COLO829 (cell line): ENCODE results near the gene F7.

Experiments
- DNase-seq: peaks from one replicate; pipeline ENCODE4 v3.0.0; 2012; ENCODE audit warnings: low spot score

F7 gene

DNA sequence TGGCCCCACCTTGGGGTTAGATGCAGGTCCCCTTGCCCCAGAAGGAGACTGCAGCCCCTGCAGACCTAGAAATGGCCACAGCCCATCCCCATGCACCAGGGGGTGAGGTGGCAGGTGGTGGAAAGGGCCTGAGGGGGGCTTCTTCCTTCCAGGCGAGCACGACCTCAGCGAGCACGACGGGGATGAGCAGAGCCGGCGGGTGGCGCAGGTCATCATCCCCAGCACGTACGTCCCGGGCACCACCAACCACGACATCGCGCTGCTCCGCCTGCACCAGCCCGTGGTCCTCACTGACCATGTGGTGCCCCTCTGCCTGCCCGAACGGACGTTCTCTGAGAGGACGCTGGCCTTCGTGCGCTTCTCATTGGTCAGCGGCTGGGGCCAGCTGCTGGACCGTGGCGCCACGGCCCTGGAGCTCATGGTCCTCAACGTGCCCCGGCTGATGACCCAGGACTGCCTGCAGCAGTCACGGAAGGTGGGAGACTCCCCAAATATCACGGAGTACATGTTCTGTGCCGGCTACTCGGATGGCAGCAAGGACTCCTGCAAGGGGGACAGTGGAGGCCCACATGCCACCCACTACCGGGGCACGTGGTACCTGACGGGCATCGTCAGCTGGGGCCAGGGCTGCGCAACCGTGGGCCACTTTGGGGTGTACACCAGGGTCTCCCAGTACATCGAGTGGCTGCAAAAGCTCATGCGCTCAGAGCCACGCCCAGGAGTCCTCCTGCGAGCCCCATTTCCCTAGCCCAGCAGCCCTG, 12.8 kb downstream of the F7 start:
- no peak for DNase-seq

- no peak for DNase-seq
Measured at GRCh38 chr13:113119166-113119821, 13.7 kb downstream of the F7 start.

GRCh38 chr13:113119822-113120189, 14.2 kb downstream of the F7 start:
- DNase-seq, result no peak

- no peak for DNase-seq
Measured at GRCh38 chr13:113120300-113121182, 14.9 kb downstream of the F7 start.

- no peak for DNase-seq
Measured at GRCh38 chr13:113121183-113121927, 15.8 kb downstream of the F7 start.

DNA sequence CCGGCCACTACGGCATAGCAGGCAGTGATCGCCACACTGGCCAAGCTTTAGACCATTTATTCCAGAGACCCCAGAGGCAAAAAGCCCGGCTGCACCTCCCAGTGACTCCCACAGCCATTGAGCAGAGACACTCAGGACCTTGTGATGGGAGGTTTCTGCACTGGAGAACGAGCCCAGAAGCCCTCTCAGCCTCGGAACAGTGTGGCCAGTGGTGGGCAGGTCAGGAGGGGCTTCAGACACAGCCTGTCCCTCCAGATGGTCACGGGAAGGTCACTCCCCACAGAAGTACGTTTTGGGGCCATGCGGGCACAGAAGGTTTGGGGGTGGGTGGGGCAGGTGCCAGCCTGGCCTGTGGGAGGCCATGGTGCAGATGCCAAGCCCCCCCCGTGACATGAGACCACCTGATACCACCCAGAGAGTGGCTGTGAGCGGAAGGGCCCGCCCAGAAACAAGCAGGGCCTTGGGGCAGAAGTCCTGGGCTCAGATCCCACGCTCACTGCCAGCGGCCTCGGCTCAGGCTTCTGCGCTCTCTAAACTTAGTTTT, 16.4 kb downstream of the F7 start:
- no peak for DNase-seq

- DNase-seq, result no peak
Measured at GRCh38 chr13:113122550-113123225, 17.1 kb downstream of the F7 start, which contains the start of gene F10. TSS of gene F10 (plus strand) at chr13:113122799. CDS start at chr13:113122856, 57 bp downstream.

GRCh38 chr13:113123226-113124201, 17.9 kb downstream of the F7 start:
- no peak for DNase-seq

GRCh38 chr13:113124211-113124970, 18.8 kb downstream of the F7 start:
- no peak for DNase-seq

DNA sequence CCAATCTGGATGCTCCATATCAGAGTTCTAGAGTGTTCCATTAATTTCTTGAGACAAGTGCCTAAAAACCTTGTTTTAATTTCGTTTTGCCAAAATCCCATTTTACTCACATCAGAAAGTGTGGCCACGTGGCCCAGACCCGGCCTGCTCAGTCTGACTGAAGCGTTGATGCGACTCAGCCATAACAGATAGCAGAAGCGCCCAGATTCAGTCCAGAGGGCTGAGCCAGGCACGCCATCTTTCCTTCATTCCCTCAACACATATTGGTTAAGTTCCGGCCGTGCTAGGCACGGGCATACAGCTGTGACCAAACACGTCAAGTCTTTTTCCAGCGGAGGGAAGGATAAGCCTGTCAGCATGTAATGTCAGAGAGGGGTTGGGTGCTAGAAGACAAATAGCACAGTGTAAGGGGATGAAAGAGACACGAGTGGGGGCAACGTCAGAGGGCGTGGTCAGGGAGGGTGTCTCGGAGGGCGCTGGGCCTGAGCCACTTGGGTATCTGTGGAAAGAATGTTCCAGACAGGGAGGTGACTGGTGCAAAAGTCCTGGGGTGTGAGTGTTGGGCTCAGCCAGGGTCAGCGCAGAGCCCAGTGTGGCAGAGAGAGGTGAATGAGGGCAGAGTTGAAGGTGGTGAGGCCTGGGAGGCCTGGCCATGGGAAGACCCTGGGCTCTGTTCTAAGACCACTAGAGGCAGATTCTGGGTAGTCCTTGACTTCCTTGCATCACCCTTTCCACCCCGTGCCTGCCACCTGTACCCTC, 20.1 kb downstream of the F7 start:
- DNase-seq, result no peak

DNA sequence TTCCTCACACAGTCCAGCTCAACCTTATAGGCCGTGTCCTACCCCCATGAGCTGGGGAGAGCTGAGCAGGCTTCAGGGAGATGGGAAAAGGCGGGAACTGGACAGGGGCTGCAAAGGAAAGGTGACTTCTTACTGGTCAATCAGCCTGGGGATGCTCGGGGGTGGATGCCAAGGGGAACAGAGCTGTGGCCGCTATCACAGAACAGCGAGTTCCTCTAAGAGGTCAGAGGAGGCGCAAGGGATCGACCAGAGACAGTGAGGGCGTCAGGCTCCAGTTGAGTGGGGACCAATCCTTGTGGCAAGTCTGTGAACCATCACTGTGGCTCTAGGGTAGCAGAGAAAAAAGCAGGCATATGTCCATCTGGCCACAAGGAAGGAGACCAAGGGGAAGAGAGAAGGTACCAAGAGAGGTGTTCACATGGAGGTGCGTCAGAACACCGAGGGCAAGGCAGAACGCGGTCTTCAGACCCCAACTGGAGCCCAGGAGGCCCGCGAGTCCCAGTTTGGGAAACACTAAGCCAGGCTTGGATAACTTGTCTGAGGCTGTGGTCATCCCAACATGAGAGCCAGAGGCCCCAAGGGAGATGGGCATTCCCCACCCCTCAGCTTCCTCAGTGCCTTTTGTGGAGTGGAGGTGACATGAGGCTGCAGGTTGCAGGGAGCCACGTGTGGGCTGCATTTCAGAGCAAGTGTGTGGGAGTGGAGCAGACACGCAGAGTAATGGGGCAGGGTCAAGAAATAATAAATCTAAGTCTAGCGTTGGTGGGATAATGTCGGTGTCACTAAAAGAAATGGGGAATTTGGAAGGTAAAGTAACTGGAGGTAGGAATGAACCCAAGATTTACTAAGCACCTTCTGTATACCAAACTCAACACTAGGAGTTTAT, 20.9 kb downstream of the F7 start:
- DNase-seq, result no peak

DNA sequence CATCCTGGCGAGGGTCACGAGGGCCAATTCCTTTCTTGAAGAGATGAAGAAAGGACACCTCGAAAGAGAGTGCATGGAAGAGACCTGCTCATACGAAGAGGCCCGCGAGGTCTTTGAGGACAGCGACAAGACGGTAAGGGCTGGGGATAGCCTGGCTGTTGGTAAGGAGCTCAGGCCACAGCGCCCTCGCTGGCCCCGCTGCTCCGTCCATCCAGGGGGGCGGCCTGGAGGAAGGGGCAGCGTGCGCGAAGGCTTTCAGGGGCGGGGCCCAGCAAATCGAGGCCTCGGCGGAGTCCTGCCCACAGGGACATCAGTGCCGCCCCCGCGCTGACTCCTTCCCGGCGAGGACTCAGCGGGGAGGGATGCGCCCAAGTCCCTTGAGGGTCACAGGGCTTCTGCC, 23.9 kb downstream of the F7 start:
- DNase-seq, result no peak

GRCh38 chr13:113129921-113130750, 24.5 kb downstream of the F7 start:
- DNase-seq, result no peak

DNA sequence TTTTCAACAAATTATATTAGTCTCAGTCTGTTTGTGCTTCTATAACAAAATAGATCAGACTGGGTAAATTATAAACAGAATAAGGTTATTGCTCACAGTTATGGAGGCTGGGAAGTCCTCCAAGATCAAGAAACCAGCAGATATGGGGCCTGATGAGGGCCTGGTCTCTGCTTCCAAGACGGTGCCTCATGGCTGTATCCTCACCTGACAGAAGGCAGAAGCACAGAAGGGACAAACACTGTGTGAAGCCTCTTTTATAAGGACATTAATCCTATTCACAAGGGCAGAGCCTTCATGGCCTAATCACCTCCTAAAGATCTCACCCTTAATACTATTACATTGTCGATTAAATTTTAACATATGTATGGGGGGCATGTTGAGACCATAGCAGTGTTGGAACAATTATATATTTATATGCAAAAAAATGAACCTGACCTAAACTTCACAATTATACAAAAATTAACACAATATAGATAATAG, 29.7 kb downstream of the F7 start:
- no peak for DNase-seq

DNA sequence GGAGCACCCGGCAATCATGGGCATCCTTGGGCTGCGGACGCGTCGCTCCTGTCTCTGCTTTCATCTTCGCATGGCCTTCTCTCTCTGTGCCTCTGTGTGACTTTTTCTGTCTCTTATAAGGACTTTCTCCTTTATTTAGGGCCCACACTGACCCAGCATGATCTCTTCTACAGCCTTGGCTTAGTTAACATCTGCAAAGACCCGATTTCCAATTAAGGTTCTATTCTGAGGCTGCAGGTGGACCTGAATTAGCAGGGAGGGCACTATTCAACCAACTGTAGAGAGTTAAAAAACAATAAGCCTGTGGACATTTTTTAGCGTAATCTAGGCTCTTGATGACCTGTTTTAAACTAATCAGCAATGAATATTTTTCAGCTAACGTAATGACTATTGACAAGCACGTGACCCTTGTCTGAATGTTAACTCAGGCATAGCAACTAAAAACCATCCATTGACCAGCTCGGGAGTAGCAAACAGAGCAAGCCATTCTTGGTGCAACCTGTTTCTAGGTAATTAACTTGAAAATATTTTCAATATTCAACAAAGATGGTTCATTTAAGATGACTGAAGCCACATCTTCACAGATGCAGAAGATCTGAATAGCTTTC, 32.2 kb downstream of the F7 start:
- DNase-seq, result no peak
